H1 (cell line): Measurements from ENCODE around the gene KIAA1755. TPM values are rescaled to one million over a fixed set of nuclear protein-coding genes. Genes with fewer than 3 reads are reported as not detected.
A peak's percentile ranks its signal among the peaks of the same experiment; 100 is the strongest.

Experiments used
- ASH2L ChIP-seq: fragments of 200-600, 300-600 bp; sonication (generic); IDR thresholded peaks from one replicate; pipeline ENCODE4 v1.7.1; 2017; ENCODE audit warnings: low read length
- BACH1 ChIP-seq: IDR thresholded peaks from 2 replicates; pipeline ENCODE4 v1.6.1; 2012; ENCODE audit warnings: low read length, improper control_type of control experiment
- BRCA1 ChIP-seq: IDR thresholded peaks from 2 replicates; pipeline ENCODE4 v1.6.1; 2012; ENCODE audit warnings: low read depth, low read length, improper control_type of control experiment
- CHD1 ChIP-seq: IDR thresholded peaks from 2 replicates; pipeline ENCODE4 v1.6.1; 2012; ENCODE audit warnings: low read depth, low read length, improper control_type of control experiment
- EZH2 ChIP-seq: fragments of 200-600 bp; sonication (generic); IDR thresholded peaks from 2 replicates; pipeline ENCODE4 v1.7.1; 2012; ENCODE audit warnings: low read depth, mild to moderate bottlenecking, moderate library complexity, low read length, inconsistent platforms; ENCODE audit not compliant: severe bottlenecking
- JUN ChIP-seq: IDR thresholded peaks from 2 replicates; pipeline ENCODE4 v1.6.1; 2011; ENCODE audit warnings: low read depth, mild to moderate bottlenecking, improper control_type of control experiment, low read length
- MAX ChIP-seq: IDR thresholded peaks from 2 replicates; pipeline ENCODE4 v1.6.1; 2012; ENCODE audit warnings: inconsistent platforms
- NANOG ChIP-seq: IDR thresholded peaks from 2 replicates; pipeline ENCODE4 v1.6.1; 2011; ENCODE audit warnings: low read length, low read depth, mild to moderate bottlenecking, inconsistent platforms; ENCODE audit not compliant: insufficient read depth, poor library complexity, severe bottlenecking
- POLR2A ChIP-seq, 2 experiments: IDR thresholded peaks; 1 replicate in 1 of 2; 2 replicates in 1 of 2; pipeline ENCODE4 v1.6.1; 2011; ENCODE audit warnings: low read depth in 2 of 2, low read length in 2 of 2, mild to moderate bottlenecking in 2 of 2; ENCODE audit errors: control extremely low read depth in 1 of 2
- POU5F1 ChIP-seq: IDR thresholded peaks from 2 replicates; pipeline ENCODE4 v1.6.1; 2011; ENCODE audit warnings: low read depth, mild to moderate bottlenecking, low read length, moderate library complexity
- RFX5 ChIP-seq: IDR thresholded peaks from 2 replicates; pipeline ENCODE4 v1.6.1; 2011; ENCODE audit warnings: low read depth, low read length, improper control_type of control experiment, borderline replicate concordance
- SIN3A ChIP-seq, 2 experiments: IDR thresholded peaks in 1 of 2; conservative IDR thresholded peaks in 1 of 2; 2 replicates each; pipeline ENCODE4 v1.6.1; 2011 to 2012; ENCODE audit warnings: low read length in 2 of 2, improper control_type of control experiment in 1 of 2, low read depth in 1 of 2, mild to moderate bottlenecking in 1 of 2
- SUZ12 ChIP-seq: fragments of 200-600 bp; sonication (generic); IDR thresholded peaks from 2 replicates; pipeline ENCODE4 v1.6.1; 2012; ENCODE audit warnings: mild to moderate bottlenecking, inconsistent platforms, low read length, moderate library complexity, mixed read lengths
- YY1 ChIP-seq: IDR thresholded peaks from 2 replicates; pipeline ENCODE4 v1.6.1; 2011; ENCODE audit warnings: low read depth, mild to moderate bottlenecking, low read length
- ZNF274 ChIP-seq: IDR thresholded peaks from 2 replicates; pipeline ENCODE4 v1.7.0; 2012; ENCODE audit warnings: low read length, borderline replicate concordance; ENCODE audit errors: extremely low read depth
- polyA plus RNA-seq, 7 experiments: library from polyadenylated mRNA; depleted of rRNA in 3 of 7; stranded (reverse) in 5 of 7; unstranded in 2 of 7; fragments of >200 nt in 5 of 7; fragments of 200-250 nt in 2 of 7; gene quantifications; 1 replicate in 5 of 7; 2 replicates in 1 of 7; 4 replicates in 1 of 7; pipeline versions ENCODE4 v1.2.1 to v1.2.3, GENCODE V29; 2011 to 2013; ENCODE audit warnings: missing spikeins in 2 of 7, mixed read lengths in 2 of 7
- total RNA-seq: library from RNA; stranded (reverse); fragmentation: NEBNext Ultra II Directional; extraction: Animal tissue kit (Norgen Biotek cat#: 25700); gene quantifications from 2 replicates; pipeline ENCODE4 v1.2.1, GENCODE V29; 2021

Gene KIAA1755
- total and polyA plus RNA-seq, 2 of the 8 experiments (the other 6 are each of a cell fraction or from before 2014, with no cell fraction given): 0.23 TPM; not detected in 1

- TF ChIP-seq MAX (peak; percentile 18; the same call in 1 of the 2 replicates), RFX5 (no peak), BRCA1 (no peak), YY1 (no peak), POLR2A (IDR thresholded peaks at IDR 0.05; ENCODE audit: control extremely low read depth in 1 of 2, low read depth in 2 of 2, low read length in 2 of 2) (no peak), JUN (no peak), POU5F1 (no peak), ASH2L (no peak), BACH1 (no peak), NANOG (no peak), SIN3A (conservative IDR thresholded peaks at IDR 0.05 in 1 of 2, IDR thresholded peaks at IDR 0.05 in 1 of 2; ENCODE audit: low read depth in 1 of 2, low read length in 2 of 2) (no peak), CHD1 (no peak), EZH2 (no peak), ZNF274 (no peak), SUZ12 (no peak)
Observed at GRCh38 chr20:38304845-38305447, 44.4 kb upstream of the KIAA1755 start (continued).
